GM13976 (cell line): ENCODE results near the gene NFKBIB.
A peak's percentile ranks its signal among the peaks of the same experiment; 100 is the strongest.

ENCODE experiments used
- DNase-seq: peaks from one replicate; pipeline ENCODE4 v3.0.0; 2012; ENCODE audit warnings: low spot score
- in situ Hi-C: fragments of 300-500 bp; cut with MboI; formaldehyde crosslinking; loops from one replicate; pipeline ENCODE4 v1.12.0; 2022; ENCODE audit warnings: low sequenced_read_pairs, mixed read lengths, inconsistent platforms; ENCODE audit not compliant: unreplicated experiment
- TF ChIP-seq, protein P1 (sequence below): IDR thresholded peaks from 2 replicates; pipeline ENCODE4 v1.5.1; 2012; ENCODE audit warnings: borderline replicate concordance, mild to moderate bottlenecking; ENCODE audit not compliant: insufficient read depth; ENCODE audit errors: extremely low read depth, missing control alignments, control extremely low read depth

NFKBIB gene

DNA sequence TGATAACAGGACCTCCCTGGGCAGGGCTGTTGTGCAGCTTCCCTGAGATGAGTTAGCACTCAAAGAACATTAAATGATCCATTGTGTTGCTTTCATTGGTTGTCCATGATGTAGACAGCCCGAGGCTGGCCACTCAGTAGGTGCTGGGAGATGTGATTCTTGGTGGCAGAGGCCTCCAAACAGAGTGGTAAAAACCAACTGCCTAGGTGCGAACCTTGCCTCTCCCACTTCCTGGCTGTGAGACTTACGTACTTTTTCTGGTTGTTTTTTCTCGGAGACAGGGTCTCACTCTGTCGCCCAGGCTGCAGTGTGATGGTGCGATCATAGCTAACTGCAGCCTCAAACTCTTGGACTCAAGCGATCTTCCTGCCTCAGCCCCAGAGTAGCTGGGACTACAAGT, 24.6 kb downstream of the NFKBIB start:
- DNase-seq = no peak
- in situ Hi-C loops = no loop called here
- TF ChIP-seq, protein P1, sequence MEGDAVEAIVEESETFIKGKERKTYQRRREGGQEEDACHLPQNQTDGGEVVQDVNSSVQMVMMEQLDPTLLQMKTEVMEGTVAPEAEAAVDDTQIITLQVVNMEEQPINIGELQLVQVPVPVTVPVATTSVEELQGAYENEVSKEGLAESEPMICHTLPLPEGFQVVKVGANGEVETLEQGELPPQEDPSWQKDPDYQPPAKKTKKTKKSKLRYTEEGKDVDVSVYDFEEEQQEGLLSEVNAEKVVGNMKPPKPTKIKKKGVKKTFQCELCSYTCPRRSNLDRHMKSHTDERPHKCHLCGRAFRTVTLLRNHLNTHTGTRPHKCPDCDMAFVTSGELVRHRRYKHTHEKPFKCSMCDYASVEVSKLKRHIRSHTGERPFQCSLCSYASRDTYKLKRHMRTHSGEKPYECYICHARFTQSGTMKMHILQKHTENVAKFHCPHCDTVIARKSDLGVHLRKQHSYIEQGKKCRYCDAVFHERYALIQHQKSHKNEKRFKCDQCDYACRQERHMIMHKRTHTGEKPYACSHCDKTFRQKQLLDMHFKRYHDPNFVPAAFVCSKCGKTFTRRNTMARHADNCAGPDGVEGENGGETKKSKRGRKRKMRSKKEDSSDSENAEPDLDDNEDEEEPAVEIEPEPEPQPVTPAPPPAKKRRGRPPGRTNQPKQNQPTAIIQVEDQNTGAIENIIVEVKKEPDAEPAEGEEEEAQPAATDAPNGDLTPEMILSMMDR = no peak

DNA sequence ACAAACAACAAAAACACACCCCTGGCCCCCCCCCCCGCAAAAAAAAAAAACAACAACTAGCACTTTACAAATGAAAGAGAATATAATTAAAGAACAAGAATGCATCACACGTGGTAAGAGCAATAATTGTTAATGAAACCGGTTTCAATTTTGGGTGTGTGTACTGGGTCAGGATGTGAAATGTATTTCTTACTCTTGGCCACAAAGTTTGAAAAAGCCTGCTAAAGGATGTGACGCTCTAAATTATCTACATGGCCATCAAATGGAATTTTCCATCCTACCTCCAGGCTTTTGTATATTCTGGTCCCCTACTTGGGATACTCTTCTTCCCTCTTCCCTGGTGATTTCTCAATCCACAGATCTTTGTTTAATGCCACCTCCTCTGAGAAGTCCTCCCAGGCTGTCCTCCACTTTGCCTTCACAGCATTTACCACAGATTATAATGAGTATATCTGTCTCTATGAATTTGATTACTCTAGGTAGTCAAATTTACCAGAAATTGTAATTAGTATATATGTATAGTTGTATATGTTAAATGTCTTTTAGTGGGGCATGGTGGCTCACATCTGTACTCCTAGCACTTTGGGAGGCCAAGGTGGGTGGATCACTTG, 28.7 kb downstream of the NFKBIB start:
- in situ Hi-C loops = no loop called here
- TF ChIP-seq, protein P1 = no peak

DNA sequence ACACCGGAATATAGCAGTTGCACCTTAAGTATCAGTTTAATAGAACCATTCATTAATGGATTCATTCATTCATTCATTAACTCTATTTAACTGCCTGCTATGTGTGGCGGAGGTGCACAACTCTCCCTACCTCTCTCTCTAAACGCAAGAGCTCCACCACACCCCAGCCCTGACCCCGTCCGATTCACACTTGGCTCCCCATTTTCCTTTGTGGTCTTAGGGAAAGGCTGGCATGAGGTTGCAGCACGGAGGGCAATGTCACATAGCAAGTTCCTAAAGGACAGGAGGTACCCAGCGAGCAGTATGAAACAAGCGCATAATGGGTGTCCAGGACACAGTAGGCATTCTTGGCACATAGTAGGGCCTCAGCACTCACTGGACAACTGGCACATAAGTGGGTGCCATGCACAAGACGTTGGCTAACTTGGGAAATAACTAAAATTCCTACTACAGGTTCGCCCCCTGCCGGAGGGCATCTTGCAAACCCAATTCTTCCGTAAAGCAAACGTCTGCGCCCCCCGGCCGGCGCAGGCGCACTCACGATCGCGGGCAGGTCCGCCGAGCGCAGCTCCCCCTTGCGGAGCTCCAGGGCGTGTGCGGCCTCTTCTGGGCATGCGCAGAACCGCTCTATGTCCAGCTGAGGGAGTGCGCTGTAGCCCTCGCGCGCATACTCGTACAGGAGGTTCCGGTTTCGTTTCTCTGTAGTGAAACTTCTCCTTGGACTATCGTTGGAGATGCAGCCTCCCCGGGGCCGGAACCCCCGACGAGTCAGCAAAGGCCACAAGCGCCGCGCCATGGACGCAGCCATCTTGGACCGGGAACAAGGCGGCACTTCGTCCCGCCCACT, 30.4 kb downstream of the NFKBIB start, which contains the start of gene SARS2:
Gene SARS2 (minus strand): TSS at position 835 of the 847 bp plus-strand sequence. CDS start 27 bp downstream, at position 808.
- in situ Hi-C loops = no loop called here
- TF ChIP-seq, protein P1 = peak; percentile 99
- DNase-seq = peak; percentile 98

More for the DNA sequence above, 28.7 kb downstream of the NFKBIB start:
- no peak for DNase-seq

DNA sequence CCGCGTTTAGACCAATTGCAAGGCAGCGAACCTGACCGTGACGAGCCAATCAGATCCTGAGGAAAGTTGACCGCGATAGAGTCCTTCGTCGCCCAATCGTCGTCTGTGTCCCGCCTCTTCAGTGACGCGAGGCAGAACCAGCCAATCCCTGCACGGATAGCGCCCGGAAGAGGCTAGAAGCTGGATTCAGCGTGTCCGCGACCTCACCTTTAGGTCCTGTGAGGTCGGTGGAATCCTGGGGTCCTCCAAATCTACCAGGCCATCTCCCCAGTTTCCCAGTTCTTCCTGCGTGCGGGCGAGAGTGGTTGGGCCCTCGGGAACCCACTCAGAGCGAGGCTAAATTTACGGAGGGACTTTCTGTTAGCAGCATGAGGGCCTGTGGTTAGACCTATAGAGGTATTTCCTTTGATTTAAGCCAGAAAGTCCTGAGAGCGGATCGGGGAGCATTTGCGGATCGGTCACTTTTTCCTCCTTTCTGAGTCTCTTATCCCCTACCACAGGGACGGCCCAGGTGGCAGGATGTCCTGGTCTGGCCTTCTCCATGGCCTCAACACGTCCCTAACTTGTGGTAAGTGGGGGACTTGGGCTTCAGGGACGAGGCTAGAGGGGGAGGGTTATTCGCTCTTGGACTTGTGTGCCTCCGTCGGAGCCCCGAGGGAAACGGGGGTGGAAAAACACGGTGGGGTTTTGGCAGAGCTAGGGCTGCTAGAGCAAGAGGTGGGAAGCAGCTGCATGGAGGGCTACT, 31.2 kb downstream of the NFKBIB start, which contains the start of gene MRPS12:
Gene MRPS12 (plus strand): TSS at position 169 of the 745 bp plus-strand sequence. CDS start 351 bp downstream, at position 520.
- peak; percentile 99 for DNase-seq
- TF ChIP-seq, protein P1 = no peak
- in situ Hi-C loops = no loop called here

DNA sequence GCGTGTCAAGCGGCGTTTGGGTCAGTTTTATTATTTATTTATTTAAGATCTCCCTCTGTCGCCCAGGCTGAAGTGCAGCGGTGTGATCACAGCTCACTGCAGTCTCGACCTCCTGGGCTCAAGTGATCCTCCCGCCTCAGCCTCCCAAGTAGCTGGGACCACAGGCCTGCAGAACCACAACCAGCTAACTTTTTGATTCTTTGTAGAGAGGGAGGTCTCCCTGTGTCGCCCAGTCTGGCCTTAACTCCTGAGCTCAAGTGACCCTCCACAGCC, 31.7 kb downstream of the NFKBIB start:
- DNase-seq = no peak
- in situ Hi-C loops = no loop called here
- TF ChIP-seq, protein P1 = no peak

DNA sequence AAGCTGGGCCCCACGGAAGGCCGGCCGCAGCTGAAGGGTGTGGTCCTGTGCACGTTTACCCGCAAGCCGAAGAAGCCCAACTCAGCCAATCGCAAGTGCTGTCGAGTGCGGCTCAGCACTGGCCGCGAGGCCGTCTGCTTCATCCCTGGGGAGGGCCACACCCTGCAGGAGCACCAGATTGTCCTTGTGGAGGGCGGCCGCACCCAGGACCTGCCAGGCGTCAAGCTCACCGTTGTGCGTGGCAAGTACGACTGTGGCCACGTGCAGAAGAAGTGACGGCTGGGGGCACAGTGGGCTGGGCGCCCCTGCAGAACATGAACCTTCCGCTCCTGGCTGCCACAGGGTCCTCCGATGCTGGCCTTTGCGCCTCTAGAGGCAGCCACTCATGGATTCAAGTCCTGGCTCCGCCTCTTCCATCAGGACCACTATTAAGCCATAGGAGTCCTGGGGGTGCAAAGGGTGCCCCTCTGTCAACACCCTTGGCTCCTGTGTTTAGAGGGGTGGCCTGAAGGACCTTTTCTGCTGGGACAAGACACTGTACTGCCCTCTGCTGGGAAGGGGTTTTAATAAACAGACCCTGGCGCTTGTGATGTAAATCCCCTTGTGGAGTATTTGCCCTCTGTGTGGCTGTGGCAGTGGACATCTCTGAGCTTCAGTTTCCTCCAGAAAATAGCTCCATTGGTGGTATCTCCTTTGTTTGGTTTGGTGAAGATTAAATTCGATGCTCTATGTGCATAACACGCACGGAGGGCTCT, 32.8 kb downstream of the NFKBIB start:
- TF ChIP-seq, protein P1 = peak; percentile 16
- no peak for DNase-seq
- in situ Hi-C loops = no loop called here
